GM18907 (cell line): ENCODE measurements around the gene LCN10.
A peak's percentile ranks its signal among the peaks of the same experiment; 100 is the strongest.
"Not testable (repeated sequence)": the region's sequence is repeated elsewhere in the genome, so short reads cannot be mapped to it uniquely, and the experiment has no call there.

Source experiments
- ATAC-seq: cut with Tn5 transposase; IDR thresholded peaks from one replicate; pipeline ENCODE4 v1.9.1; 2021; ENCODE audit warnings: mild to moderate bottlenecking, moderate library complexity; ENCODE audit not compliant: unreplicated experiment

Gene LCN10

DNA sequence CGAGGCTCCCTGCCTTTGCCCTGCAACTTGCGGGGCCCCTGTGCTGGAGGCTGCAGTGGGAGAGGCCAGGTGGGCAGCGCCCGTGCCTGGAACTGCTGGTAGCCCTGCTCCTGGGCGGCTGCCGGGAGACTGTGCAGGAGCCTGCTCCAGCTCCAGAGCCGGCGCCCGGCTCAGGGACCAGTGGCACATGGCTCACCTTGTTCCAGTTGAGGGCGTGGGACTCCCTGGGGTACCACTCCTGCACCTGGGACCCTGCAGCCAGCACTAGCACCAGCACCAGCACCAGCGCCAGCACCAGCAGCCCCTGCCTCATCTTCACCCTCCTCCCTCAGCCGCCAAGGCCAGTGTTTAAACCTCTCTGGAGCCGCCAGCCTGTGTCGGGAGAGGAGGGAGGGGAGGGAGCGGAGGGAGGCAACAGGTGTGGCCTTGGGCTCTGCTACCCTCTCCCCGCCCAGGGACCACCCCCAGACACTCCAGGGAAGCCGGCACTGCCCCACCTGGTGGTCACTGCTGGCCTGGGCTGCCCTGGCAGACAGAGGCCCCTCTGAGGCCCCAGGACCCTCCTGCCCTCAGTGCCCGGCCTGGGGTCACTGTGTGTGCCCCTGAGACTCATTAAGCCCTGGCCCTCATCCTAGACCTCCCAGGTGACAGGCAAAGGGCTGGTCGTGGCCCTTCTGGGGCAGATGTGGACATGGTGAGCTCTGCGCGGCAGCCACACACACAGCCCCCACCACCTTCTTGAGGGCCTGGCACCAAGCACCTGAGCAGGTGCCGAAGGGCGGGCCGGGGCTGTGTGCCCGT lies at the start of gene LCN10:
TSS of gene LCN10 (minus strand) at position 350 of the 801 bp plus-strand sequence. CDS start at position 313, 37 bp downstream.
- no peak for ATAC-seq

DNA sequence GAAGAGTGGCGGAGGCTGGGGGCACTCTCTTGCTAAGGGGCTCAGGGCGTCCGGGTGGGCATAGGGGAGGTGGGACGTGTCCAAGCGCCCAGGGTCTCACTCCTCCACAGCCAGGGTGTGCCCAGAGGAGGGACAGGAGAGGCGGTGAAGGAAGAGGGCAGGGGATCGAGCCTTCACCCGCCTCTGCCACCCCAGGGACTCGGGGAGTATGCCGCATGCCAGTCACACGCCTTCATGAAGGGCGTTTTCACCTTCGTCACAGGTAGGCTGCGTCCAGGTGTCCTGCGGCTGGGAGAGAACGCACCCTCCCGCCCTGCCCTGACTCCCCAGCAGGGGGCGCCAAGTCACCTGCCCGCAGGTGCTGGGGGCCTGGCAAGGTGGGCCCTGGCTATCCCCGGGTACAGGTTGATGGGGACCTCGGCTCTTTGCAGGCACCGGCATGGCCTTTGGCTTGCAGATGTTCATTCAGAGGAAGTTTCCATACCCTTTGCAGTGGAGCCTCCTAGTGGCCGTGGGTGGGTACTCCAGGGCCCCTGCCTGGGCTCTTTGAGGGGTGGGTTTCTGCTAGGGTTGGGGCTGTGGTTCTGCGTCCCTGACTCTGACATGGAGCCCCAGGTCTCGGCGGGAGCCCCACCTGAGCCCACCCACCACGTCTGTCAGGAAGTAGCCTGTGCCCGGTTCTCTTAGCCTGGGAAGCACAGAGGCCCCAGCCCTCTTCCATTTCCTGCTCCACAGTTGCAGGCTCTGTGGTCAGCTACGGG lies 49.0 kb upstream of the LCN10 start:
- ATAC-seq, result peak; percentile 24

DNA sequence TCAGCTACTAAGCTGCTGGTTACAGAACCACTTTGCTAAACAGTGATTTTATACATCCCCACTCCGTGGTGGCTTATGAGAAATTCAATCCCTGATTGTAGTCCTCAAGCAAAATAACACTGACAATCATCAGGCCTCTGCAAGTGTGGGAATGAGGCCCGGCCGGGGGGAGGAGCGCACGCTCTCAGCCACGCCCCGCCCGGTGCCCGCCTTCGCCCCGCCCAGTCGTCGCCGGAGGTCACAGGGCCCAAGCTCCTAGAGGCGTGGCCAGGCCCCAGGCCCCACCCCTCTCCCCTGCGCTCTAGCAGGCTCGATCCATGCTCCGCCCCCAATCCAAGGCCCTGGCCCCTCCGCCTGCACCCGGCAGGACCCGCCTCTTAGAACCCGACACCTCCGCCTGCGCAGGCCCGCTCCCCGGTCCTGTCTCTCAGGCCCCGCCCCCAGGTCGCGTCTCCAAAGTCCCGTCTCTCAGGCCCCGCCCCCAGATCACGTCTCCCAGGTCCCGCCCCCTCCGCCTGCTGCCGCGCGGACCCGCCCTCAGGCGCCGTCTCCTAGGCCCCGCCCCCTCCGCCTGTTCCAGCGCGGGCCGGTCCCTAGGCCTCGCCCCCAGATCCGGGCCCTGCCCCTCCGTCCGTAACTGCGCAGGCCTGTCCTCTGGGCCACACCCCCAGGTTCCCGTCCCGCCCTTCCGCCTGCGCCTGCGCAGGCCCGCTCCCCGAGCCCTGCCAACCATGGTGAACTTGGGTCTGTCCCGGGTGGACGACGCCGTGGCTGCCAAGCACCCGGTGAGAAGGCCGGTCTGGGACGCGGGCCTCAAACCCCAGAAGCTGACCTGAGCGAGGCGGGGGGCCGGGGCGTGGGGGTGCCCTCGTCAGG lies 48.1 kb upstream of the LCN10 start, which contains the start of gene TMEM141:
TSS of gene TMEM141 (plus strand) at position 705 of the 876 bp plus-strand sequence. CDS start at position 732, 27 bp downstream.
- ATAC-seq, result peak; percentile 84

DNA sequence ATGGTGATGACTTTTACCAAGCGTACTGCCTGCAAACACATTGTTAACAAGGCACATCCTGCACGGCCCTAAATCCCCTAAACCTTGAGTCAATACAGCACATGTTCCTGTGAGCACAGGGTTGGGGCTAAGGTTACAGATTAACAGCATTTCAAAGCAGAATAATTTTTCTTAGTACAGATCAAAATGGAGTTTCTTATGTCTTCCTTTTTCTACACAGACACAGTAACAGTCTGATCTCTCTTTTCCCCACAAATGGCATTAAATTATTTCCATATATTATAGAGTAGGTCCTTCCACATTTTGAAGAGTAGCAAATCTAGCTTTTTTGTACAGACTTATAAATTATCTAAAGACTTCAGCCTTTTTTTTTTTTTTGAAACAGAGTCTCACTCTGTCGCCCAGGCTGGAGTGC lies 46.8 kb upstream of the LCN10 start:
- ATAC-seq, result no peak

DNA sequence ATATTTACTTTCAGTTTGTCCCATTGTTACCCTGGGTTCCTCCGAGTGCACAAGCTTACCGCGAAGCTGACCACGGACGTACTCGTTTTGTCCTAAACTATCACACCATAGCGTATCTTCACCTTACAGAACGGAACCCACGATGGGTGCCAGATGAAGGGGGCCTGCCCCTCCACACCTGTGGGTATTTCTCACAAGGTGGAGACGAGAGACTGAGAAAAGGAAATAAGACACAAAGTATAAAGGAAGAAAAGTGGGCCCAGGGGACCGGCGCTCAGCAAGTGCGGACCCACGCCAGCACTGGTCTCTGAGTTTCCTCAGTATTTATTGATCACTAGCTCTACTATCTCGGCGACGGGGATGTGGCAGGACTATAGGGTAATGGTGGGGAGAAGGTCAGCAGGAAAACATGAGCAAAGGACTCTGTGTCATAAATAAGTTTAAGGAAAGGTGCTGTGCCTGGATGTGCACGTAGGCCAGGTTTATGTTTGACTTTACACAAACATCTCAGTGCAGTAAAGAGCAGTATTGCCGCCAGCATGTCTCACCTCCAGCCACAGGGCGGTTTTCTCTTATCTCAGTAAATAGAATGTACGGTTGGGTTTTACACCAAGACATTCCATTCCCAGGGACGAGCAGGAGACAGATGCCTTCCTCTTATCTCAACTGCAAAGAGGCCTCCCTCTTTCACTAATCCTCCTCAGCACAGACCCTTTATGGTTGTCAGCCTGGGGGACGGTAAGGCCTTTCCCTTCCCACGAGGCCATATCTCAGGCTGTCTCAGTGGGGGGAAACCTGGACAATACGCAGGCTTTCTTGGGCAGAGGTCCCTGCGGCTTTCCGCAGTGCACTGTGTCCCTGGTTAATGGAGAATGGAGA lies 46.1 kb upstream of the LCN10 start:
- not testable (repeated sequence) for ATAC-seq

DNA sequence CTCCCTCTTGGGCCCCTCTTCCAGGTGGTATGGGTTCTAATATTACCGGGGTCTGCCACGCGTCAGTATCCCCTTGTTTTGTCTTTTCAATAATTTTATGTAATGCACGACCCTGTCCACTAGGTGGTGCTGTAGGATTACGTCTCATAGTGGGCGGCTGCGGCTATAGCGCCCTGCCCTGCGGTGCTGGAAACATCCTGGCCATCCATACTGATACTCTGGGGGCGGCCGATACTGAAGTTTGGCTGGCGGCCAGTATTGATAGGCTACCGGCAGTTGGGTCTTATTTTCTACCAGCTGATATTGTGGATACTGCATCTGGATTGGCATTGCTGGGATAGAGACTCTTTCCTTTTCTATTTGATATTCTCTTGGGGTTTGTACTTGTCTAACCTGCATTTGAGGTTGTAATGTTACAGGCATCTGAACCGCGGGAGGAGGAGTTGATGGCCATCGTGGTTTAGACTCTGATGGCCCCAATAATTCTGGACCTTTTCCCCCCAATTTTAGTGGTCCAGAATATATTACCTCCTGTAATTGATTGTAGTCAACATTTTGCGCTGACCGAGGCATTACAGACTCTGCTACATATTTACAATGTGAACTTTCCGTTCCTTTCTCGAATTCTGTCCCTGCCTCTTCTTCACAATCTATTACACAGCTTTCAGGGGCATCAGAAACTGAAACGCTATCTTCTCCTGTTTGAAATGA lies 45.1 kb upstream of the LCN10 start:
- no peak for ATAC-seq

DNA sequence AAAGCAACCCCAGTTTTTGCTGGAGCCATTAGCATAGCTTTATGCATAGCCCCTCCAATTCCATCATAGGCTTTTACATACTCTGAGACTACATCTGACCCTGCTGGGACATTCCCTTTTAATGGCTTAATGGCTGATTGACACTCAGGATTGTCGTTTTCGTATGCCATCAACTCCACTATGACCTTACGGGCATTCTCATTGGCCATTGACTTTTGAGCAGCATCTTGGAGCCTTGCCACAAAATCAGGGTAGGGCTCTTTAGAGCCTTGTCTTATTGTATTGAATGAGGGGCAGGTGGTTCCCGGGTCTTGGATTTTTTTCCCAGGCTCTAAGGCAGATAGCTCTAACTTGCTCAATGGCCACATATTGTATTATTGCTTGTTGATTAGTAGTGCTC lies 44.2 kb upstream of the LCN10 start:
- not testable (repeated sequence) for ATAC-seq

DNA sequence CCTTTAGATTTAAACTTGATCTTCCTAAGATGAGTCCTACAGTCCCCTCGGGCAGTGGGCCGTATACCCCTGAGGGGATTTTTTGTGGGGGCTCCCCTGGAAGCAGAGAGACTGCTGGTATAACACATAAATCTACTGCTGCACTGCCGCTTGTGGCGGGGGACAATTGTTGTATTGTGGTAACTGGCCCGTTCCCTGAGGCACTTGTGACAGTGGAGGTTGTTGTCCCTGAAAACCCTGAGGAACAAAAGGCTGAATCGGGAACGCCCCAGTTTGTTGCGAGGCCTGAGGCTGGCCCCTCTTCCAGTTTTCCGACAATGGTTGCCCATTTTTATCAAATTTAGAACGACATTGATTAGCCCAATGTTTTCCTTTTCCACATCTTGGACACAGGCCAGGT lies 43.7 kb upstream of the LCN10 start:
- ATAC-seq, result no peak

DNA sequence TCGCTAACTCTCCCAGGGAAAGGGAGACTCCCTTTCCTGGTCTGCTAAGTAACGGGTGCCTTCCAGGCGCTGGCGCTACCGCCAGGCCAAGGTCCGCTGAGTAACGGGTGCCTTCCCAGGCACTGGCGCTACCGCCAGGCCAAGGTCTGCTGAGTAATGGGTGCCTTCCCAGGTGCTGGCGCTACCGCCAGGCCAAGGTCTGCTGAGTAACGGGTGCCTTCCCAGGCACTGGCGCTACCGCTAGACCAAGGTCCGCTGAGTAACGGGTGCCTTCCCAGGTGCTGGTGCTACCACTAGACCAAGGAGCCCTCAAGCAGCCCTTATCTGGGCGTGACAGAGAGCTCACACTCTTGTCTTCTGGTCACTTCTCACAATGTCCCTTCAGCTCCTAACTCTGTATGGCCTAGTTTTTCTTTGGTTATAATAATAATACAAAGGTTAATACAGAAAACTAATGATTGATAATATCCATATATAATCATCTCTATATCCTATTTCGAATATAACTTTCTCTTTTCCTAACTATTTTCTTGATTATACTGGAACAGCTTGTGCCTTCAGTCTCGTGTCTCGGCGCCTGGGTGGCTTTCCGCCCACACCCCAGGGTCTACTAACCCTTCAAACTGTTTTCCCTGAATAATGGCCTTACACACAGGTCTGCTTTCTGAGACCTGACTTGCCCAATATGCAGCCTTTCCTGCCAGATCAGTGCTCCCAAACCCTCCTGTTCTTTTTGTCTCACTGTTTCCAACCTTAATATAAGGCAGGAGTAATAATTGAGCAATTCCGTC lies 43.0 kb upstream of the LCN10 start:
- ATAC-seq, result not testable (repeated sequence)

DNA sequence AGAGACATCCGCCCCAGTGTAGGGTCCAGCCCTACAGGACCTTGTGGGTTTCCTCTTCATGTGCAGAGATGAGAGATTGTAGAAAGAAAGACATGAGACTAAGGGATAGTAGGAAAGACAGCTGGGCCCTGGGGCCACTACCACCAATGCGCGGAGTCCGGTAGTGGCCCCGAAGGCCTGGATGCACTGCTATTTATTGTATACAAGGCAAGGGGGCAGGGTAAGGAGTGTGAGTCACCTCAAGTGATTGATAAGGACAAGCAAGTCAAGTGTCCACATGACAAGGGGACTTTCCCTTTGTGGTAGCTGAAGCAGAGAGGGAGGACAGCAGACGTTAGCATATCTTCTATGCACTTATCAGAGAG lies 42.2 kb upstream of the LCN10 start:
- no peak for ATAC-seq

DNA sequence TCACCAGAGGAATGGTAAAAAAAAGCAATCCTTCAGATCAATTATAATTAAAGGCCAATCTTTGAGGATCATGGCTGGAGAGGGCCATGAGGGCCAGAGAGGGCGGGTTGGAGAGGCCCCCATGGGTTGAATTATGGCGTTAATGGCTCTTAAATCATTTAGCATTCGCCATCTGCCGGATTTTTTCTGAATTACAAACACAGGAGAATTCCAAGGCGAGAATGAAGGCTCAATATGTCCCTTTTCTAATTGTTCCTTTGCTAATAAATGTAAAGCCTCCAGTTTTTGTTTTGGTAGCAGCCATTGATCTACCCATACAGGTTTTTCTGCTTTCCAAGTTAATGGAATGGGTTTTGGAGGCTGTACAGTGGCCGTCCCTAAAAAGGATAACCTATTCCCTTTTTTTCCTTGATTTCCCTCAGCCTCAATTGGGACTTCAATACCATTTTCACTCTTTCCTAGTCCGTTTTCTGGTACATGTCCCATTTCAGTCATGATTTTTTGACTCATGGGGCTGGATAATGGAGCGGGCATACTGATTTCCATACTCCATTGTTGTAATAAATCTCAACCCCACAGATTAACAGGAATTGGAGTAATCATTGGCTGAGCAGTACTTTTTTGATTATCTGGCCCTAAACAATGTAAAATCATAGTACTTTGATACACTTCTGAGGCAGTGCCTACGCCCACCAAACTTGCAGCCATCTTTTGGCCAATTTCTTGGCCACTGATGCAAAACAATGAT lies 41.7 kb upstream of the LCN10 start:
- no peak for ATAC-seq

DNA sequence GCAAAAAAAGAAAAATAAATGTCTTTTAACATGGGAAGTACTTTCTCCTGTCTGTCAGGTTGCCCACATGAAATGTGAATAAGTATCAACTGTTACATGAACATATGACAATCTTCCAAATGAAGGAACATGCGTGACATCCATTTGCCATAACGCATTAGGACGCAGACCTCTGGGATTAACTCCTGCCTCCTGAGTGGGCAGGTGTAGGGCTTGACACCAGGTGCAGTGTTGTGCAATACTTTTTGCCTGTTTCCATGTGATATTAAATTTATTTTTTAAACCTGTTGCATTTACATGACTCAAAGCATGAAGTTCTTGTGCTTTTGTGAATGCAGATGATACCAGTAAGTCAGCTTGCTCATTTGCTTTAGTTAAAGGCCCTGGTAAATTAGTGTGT lies 39.7 kb upstream of the LCN10 start:
- no peak for ATAC-seq

DNA sequence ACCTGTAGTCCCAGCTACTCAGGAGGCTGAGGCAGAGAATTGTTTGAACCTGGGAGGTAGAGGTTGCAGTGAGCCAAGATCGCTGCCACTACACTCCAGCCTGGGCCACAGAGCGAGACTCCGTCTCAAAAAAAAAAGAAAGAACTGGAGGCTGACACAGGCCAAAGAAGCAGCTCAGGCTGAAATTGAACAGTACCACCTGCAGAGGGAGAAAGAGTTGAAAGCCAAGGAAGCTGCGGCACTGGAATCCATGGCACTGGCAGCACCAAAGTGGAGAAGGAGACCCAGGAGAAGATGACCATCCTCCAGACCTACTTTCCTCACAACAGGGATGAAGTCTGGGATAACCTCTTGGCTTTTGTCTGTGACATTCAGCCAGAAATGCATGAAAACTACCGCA lies 37.1 kb upstream of the LCN10 start:
- ATAC-seq, result no peak

DNA sequence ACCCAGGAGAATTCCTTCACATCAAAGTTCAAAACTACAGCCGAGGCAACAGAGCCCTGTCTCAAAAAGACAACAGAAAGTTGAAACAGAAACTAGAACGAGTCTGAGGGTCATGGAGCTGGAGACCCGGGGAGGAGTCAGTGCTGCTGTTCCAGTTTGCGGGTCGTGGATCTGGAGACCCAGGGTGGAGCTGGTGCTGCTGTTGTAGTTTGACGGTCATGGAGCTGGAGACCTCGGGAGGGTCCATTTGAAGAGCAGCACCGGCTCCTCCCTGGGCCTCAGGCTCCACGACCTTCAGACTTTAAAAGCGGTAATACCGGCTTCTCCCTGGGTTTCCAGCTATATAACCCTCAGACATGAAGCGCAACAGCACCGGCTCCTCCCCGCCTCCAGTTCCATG lies 34.6 kb upstream of the LCN10 start:
- ATAC-seq, result no peak

DNA sequence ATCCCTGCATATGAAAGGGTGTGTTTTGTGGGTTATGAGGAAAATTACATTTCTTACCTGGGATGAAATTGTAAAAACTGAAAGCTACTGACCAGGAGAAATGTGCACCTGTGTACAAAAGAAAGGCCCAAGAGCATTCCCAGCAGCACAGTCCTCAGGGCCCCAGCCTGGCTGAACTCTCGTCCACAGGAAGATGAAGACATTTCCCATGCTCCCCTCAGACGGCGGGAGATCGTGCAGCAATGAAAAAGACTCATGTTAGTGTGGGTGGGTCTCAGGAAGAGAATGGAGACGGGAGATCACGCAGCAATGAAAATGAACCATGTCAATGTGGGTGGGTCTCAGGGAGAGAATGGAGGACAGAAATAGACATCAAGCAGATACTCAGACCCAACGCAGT lies 34.2 kb upstream of the LCN10 start:
- ATAC-seq, result no peak

DNA sequence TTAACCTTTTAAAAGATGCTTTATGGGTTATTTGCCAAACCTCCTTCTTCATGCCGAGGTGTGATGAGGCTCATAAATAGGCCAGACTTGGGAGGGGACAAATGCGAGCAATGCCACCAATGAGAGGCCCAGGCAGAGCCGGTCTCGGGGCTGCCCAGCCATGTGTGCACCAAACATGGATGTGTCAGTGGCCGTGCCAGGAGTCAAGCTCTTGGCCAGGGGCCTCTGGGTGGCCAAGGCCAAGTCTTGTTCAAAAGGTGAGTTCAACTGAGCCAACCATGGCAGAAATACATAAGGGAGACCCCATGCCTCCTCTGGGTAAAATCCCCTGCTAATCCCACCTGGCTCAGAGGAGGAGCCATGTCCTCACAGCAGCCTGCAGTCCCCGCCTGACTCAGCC lies 32.5 kb upstream of the LCN10 start:
- ATAC-seq, result no peak

DNA sequence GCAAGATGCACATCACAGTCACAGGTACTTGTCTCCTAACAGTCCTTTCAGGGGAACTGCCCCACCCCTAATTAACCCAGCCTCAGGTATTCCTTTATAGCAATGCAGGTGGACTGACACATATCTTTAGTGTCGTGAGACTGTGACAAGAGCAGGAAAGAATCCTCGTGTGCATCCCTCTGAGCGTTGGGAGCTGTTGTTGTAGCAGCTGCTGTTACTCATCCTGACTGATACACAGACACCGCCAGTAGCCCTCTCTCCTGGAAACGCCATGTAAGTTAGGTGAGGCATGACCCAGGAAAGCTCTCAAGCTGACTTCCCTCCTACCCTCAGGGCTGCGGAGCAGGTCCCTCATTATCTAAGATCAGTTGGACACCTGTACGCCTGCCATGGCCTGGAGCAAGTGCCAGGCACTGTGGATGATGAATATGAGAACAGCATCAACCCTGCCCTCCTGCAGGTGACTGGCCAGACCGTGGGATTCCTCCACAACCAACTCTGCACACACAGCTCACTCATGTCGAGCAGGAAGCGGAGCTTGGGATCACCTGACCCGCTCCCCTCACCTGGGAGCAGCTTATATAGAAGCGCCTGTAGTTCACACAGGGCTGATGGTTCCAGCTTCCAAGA lies 31.8 kb upstream of the LCN10 start:
- no peak for ATAC-seq
